Stomach (tissue), 9 donors: Measurements from ENCODE around the gene LGMN. TPM values are rescaled to one million over a fixed set of nuclear protein-coding genes. Genes with fewer than 3 reads are reported as not detected.

Source experiments
- DNase-seq, 2 donors: peaks; one replicate each; pipeline versions ENCODE4 v3.0.0 to v3.0.0-alpha.2; 2013 to 2019
- H3K27ac ChIP-seq, 5 donors: fragments of 200-600 bp in 4 of 5; sonication (generic) in 4 of 5; one replicate each; pipeline ENCODE4 v1.5.1; 2013 to 2019; ENCODE audit warnings: mild to moderate bottlenecking in 1 of 5, moderate library complexity in 1 of 5
- H3K27me3 ChIP-seq, 3 donors: fragments of 200-600 bp; sonication (generic); one replicate each; pipeline ENCODE4 v1.5.1; 2017 to 2019; ENCODE audit warnings: mixed run types in 1 of 3
- H3K36me3 ChIP-seq, 4 donors: fragments of 200-600 bp; sonication (generic); 1 replicate in 3 of 4; 2 replicates in 1 of 4; pipeline ENCODE4 v1.5.1; 2016 to 2019
- H3K4me1 ChIP-seq, 4 donors: fragments of 200-600 bp; sonication (generic); one replicate each; pipeline ENCODE4 v1.5.1; 2016 to 2019
- H3K4me3 ChIP-seq, 4 donors: fragments of 200-600 bp; sonication (generic) in 3 of 4; one replicate each; pipeline ENCODE4 v1.5.1; 2016 to 2019; ENCODE audit warnings: mild to moderate bottlenecking in 1 of 4
- H3K9me3 ChIP-seq, 4 donors: fragments of 200-600 bp; sonication (generic); one replicate each; pipeline ENCODE4 v1.5.1; 2016 to 2019
- EP300 ChIP-seq: sonication (generic); formaldehyde crosslinking; IDR thresholded peaks from one replicate; pipeline ENCODE4 v1.6.1; 2017; ENCODE audit warnings: antibody characterized with exemption
- POLR2A ChIP-seq, 4 donors: fragments of 450-650 bp; IDR thresholded peaks; one replicate each; pipeline ENCODE4 v1.6.1; 2016; ENCODE audit warnings: antibody characterized with exemption in 4 of 4, control low read depth in 2 of 4, mild to moderate bottlenecking in 1 of 4, moderate library complexity in 1 of 4
- POLR2AphosphoS5 ChIP-seq, 3 donors: sonication (generic); formaldehyde crosslinking; IDR thresholded peaks; one replicate each; pipeline ENCODE4 v1.6.1; 2016; ENCODE audit warnings: antibody characterized with exemption in 3 of 3
- WGBS, 5 donors: extraction: QIAGEN DNeasy Blood & Tissue Kit in 3 of 5; methylation state at CpG; one replicate each; pipeline versions ENCODE4 v1.1.5 to v1.1.7; 2013 to 2018; 5-methylcytosine and 5-hydroxymethylcytosine counted together
- intact Hi-C: fragments of 100-400 bp; cut with DNase I; formaldehyde crosslinking; loops from one replicate; pipeline ENCODE4 v1.15.1; 2023; ENCODE audit warnings: low total_unique reads
- polyA plus RNA-seq, 3 donors: library from polyadenylated mRNA; stranded (reverse); fragments of 200-250 nt; gene quantifications; one replicate each; pipeline ENCODE4 v1.2.3, GENCODE V29; 2013
- total RNA-seq, 5 donors: library from RNA; depleted of rRNA; stranded (reverse); fragments of >200 nt; gene quantifications; one replicate each; pipeline versions ENCODE4 v1.1.0 to v1.2.3, GENCODE V29; 2014 to 2016
- TF ChIP-seq, protein P1 (sequence below), 7 experiments: fragments of 450-650 bp in 4 of 7; fragments of 200-600 bp in 3 of 7; sonication (generic) in 3 of 7; IDR thresholded peaks; one replicate each; pipeline ENCODE4 v1.5.1; 2016 to 2019; ENCODE audit warnings: antibody characterized with exemption in 7 of 7, control low read depth in 2 of 7, mild to moderate bottlenecking in 1 of 7
- donor health status: healthy with polysubstance abuse.
- donor health status: Bipolar disorder and iron deficiency.
- donor health status: healthy.

LGMN gene
- total and polyA plus RNA-seq, 8 donors = 8.2 to 142 (median 50.0) TPM

DNA sequence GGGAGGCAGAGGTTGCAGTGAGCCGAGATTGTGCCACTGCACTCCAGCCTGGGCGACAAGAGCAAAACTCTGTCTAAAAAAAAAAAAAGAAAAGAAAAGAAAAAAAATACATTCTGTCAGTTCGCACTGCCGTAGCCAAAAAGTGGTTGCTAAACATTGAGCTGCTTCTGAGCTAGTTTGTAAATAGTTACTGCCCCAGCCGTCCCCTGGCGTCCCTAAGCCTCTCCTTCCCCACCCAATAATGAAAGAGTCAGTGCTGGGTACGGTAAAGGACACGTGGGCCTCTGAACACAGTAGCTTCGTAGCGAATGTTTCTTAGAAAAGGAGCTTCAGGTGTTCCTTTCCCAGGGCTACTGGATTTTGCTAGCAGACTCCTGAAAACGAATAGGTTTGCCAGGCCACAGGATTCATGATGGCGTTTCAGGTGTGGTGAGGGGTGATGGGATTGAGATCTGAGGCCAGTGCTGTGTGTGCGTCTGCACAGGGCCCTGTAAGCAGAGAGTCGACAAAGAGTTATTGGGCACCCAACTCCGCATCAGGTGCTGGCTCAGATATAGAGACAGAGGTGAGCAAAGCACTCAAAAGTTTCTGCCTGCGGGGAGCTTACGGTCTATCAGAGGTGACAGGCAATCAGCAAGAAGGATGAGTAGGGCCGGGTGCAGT, 94.1 kb downstream of the LGMN start:
- H3K4me3 ChIP-seq = peak overlapping the region; percentile 19 to 37 (median 32)
- H3K36me3 ChIP-seq = peaks cover 8 to 42% (median 24%) of the 10 kb centered on the region in 4 donors
- 78 to 83% (median 81%) methylated on average over 17 to 18 of the region's 18 CpGs for WGBS, 5 donors
- H3K4me1 ChIP-seq = peaks cover 0 to 45% (median 8%) of the 10 kb centered on the region in 4 donors
- TF ChIP-seq EP300 = no peak
- TF ChIP-seq POLR2AphosphoS5 (IDR thresholded peaks at IDR 0.05) = no peak
- TF ChIP-seq POLR2A (IDR thresholded peaks at IDR 0.05) = no peak
- TF ChIP-seq, protein P1, sequence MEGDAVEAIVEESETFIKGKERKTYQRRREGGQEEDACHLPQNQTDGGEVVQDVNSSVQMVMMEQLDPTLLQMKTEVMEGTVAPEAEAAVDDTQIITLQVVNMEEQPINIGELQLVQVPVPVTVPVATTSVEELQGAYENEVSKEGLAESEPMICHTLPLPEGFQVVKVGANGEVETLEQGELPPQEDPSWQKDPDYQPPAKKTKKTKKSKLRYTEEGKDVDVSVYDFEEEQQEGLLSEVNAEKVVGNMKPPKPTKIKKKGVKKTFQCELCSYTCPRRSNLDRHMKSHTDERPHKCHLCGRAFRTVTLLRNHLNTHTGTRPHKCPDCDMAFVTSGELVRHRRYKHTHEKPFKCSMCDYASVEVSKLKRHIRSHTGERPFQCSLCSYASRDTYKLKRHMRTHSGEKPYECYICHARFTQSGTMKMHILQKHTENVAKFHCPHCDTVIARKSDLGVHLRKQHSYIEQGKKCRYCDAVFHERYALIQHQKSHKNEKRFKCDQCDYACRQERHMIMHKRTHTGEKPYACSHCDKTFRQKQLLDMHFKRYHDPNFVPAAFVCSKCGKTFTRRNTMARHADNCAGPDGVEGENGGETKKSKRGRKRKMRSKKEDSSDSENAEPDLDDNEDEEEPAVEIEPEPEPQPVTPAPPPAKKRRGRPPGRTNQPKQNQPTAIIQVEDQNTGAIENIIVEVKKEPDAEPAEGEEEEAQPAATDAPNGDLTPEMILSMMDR (IDR thresholded peaks at IDR 0.05) = no peak
- H3K27ac ChIP-seq = peak overlapping the region in 4 of 5 donors; percentile 82 to 90 (median 84)
- no peaks in the 10 kb centered on the region for H3K9me3 ChIP-seq
- intact Hi-C loops = no loop called here
- no peak for DNase-seq
- H3K27me3 ChIP-seq = no peaks in the 10 kb centered on the region

Other genes with a start within 250 kb of the LGMN start
- gene RIN3, start 234.8 kb downstream of the LGMN start, total RNA-seq = 10 to 100 TPM in 3 of 5 donors, 1 to 10 TPM in 2; 6.2 to 47.8 (median 11.6) TPM
- gene RIN3, start 234.8 kb downstream of the LGMN start, polyA plus RNA-seq = 1 to 10 TPM; 5.0 to 6.2 (median 6.0) TPM
- 10 to 100 TPM; 17.4 to 43.3 (median 30.3) TPM for gene GOLGA5, start 45.7 kb upstream of the LGMN start, total RNA-seq
- 10 to 100 TPM; 23.6 to 59.9 (median 41.2) TPM for gene GOLGA5, start 45.7 kb upstream of the LGMN start, polyA plus RNA-seq
- gene CHGA, start 174.5 kb upstream of the LGMN start, total RNA-seq = 100 to 1,000 TPM in 3 of 5 donors, 10 to 100 TPM in 1, 1 to 10 TPM in 1; 2.3 to 455 (median 211) TPM
- 100 to 1,000 TPM in 2 of 3 donors, 10 to 100 TPM in 1; 37.7 to 134 (median 130) TPM for gene CHGA, start 174.5 kb upstream of the LGMN start, polyA plus RNA-seq